Right renal pelvis (tissue), 4 donors: ENCODE data around the gene KLF13. TPM values are rescaled to one million over a fixed set of nuclear protein-coding genes. Genes with fewer than 3 reads are reported as not detected.

Source experiments
- DNase-seq, 4 donors: peaks; one replicate each; pipeline ENCODE4 v3.0.0-alpha.2; 2013; ENCODE audit warnings: low read depth in 4 of 4, low spot score in 3 of 4, missing footprints in 1 of 4
- polyA plus RNA-seq, 4 donors: library from polyadenylated mRNA; unstranded; fragments of 120-200 nt; gene quantifications; one replicate each; pipeline ENCODE4 v1.2.1, GENCODE V29; 2013; ENCODE audit not compliant: insufficient read length in 4 of 4

KLF13 gene
- polyA plus RNA-seq, 4 donors: 69.0 to 80.1 (median 73.1) TPM

DNA sequence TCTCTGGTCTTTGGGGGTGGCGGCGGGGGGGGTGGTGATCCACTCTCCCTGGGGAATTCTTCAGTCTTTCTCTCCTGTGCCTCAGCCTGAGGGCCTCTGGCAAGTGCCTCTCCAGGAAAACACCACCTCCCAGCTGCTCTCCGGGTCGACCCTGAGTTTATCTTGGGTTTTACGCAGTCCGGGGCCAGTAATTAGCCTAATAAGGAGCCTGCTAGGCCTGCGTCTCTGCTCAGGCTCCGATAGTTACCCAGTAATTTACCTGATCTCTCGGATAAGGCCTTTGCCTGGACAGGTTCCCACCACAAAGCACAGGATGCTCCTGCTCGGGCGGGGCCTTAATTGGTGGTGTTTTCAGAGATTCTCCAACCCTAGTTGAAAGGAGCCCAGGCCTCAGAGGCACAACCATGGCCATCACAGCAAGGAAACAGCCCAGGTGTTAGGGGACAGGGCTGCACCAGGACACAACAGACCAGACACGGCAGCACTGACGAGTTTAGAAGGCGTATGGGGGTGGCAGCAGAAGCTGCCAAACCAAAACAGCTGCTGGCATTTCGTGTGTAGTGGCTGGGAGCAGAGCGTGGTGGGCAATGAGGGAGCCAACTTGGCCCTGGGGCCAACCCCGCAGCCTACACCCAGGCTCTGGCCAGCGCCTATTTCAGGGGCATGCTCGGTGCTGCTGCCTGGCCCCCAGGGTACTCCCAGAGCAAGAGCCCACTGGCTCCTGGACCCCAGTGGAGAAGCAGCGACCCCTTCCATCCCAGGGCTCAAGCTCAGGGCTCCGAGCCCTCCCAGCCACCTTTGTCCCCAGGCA is 71.4 kb downstream of the KLF13 start:
- DNase-seq: no peak

GRCh38 chr15:31398677-31399301 is 72.2 kb downstream of the KLF13 start:
- DNase-seq: no peak

DNA sequence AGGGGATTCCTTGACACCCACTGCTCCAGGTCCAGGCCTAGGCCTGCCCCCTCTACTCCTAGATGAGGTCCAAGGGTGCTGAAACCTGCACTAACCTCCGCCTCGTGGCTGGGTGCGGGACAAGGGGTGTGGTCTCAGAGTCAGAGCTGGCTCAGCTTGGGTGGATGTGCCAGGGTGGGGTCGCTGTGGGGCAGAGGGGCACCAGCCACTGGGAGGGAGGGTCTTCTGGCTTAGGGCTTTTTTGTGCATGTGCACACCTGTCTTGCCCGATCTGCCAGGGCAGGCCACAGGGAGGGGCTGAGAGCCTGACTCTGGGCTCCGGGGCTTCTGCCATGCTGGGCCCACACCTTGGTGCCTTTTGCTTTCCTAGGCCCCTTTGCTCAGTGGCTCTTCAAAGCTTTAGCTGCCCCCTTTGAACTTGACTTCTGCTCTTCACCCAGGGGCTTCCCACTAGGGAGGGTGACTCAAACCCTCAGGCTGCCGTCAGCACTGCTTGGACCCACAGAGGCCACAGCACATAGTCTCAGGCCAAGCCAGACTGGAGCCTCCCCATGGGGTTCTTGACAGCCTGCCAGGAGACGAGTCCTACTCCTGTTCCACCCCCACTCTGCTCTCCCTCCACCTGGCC is 73.0 kb downstream of the KLF13 start:
- no peak for DNase-seq

GRCh38 chr15:31400222-31400927 is 73.7 kb downstream of the KLF13 start:
- no peak for DNase-seq

DNA sequence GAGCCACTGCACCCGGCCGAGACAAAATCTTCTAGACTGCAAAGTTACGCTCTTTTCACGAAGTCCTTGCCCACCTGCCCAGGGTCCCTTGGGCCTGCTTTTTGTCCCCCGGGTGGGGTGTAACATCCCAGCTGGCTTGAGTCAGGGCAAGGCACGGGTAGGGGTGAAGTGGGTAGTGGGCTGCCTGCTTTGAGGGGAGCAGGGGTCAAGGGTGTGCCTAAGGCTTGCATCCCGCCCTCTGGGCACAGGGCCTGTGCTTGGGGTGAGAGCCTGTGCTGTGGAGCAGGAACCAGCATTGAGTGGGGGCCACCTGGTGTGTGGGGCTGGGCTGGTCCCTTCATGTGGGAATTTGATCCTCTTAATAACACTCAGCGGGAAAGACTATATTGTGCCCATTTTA is 74.6 kb downstream of the KLF13 start:
- no peak for DNase-seq

- DNase-seq: no peak
Measured at GRCh38 chr15:31402003-31402402, 75.4 kb downstream of the KLF13 start.

GRCh38 chr15:31402511-31403056 is 75.9 kb downstream of the KLF13 start:
- DNase-seq: no peak

GRCh38 chr15:31403096-31403495 is 76.5 kb downstream of the KLF13 start:
- DNase-seq: no peak

DNA sequence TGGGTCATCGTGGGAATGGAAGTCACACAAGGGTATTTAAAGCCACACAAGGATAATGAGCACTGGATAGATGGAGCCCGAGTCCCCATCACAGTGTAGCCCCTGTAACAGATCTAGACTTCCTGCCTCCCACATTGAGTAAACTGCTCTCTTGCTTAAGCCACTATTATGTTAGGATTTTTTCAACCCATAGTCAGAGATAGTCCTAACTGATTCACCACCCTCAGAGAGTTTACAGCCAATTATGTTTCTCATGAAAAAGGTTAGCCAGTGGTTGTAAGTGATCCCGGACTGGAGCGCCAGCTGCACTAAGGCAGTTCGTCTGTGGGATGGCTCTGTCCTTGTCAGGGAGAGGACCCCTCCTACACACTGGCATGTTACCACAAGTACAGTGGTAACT is 77.0 kb downstream of the KLF13 start:
- no peak for DNase-seq

GRCh38 chr15:31404345-31404744 is 77.7 kb downstream of the KLF13 start:
- no peak for DNase-seq

- DNase-seq: no peak
Measured at GRCh38 chr15:31405200-31405920, 78.7 kb downstream of the KLF13 start.

- DNase-seq: no peak
Measured at GRCh38 chr15:31407376-31407775, 80.7 kb downstream of the KLF13 start.

DNA sequence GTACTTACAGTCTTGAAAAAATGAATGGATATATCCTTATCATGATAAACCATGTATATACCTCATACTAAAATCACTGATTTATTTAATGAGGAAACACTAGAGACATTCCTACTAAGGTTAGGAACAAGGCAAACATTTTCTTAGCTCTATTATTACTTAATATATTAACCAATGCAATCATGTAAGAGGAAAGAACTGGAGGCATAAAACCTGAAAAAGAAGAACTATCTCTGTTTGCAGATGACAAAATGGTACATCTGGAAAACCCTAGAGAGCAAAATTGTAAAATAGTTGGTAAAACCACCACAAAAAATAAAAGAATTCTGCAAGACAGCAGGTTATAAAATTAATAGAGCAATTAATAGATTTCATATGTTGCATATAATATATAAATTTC is 81.2 kb downstream of the KLF13 start:
- no peak for DNase-seq

DNA sequence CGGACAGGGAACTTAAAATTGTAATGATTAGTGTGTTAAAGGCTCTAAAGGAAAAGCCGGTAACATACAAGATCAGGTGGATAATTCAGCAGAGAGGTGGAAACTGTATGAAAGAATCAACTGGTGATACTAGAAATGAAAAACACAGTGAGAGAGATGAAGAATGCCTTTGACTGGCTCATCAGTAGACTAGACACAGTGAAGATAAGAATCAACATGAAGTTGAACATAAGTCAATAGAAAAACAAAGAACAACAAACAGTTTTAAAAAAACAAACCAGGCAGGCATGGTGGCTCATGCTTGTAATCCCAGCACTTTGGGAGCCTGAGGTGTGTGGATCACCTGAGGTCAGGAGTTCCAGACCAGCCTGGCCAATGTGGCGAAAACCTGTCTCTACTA is 82.1 kb downstream of the KLF13 start:
- no peak for DNase-seq

- DNase-seq: no peak
Measured at GRCh38 chr15:31409171-31409570, 82.5 kb downstream of the KLF13 start.

DNA sequence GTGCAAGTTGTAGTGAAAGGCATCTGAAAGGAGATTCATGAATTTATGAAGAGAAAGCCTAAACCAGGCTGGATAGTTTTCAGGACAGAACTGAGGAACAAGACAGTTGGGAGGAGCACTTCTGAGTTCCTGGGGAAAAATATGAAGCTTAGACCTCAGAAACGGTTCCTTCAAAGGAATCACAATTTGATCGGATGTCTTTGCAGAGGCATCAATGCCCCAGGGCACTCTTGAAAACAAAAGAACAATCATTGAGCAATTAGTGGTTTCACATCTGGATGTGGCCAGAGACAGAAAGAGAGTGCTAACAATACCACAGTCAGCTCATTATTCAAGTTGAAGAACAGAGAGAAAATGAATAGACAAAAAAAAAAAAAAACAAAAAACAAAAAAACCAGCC is 86.2 kb downstream of the KLF13 start:
- no peak for DNase-seq

GRCh38 chr15:31415201-31415600 is 88.6 kb downstream of the KLF13 start:
- DNase-seq: no peak

- DNase-seq: no peak
Measured at GRCh38 chr15:31419820-31420219, 93.2 kb downstream of the KLF13 start.

GRCh38 chr15:31427411-31427810 is 100.8 kb downstream of the KLF13 start:
- no peak for DNase-seq
